ENCODE results near the gene WARS2.

Gene WARS2

DNA sequence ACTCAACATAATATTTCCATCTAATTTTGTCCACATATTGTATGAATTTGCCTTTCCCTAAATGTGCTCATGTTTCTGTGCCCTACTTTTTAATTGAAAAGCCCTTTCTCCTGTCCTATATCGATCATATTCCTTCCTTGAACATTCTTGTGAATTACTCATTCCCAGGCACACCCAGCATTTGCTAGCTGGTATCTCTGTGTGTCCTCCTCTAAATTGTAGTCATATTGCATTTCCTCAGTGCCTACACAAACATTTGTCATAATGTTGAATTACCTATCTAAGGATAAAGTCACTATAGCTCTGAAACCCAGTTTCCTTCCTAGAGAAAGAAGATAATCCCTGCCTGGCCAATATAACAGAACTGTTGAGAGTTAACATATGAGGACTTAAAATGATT is 112.7 kb downstream of the WARS2 start:
- no peak for DNase-seq (ENCODE audit: low read depth, low spot score)

DNA sequence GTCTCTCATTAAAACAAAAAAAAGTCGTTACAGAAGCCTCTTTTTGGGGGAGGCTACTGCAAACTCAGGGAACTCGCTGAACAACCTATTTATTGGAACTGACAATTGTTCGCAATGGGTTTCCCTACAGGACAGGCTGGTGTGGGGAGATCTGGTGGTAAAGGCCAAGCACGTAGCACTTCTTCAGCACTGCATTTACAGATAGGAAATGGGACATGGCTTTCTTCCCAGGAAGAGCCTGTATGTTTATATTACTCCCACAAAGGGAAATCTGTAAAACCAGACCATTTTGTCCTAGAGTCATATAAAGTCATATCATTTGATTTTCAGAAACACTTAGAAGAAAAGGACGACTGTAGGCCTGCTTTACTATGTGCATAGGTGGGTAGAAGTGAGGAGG is 113.5 kb downstream of the WARS2 start:
- DNase-seq (ENCODE audit: low read depth, low spot score), result no peak

DNA sequence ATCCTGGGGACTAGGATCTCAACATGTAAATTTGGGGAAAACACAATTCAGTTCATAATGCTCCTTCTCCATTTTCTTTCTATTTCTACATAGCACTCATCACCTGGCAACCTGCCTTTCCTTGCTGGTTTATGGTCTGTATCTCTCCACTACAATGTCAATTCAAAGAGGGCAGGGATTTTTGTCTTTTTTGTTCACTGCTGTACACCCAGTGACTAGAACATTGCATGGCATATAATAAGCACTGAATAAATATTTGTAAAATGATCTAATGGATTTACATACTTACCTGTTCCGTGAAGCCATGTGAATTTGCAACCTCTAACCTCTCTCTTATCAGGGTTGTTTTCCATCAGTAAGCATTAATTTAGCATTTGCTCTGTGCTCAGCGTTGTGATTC is 124.9 kb downstream of the WARS2 start:
- no peak for DNase-seq (ENCODE audit: low read depth, low spot score)

DNA sequence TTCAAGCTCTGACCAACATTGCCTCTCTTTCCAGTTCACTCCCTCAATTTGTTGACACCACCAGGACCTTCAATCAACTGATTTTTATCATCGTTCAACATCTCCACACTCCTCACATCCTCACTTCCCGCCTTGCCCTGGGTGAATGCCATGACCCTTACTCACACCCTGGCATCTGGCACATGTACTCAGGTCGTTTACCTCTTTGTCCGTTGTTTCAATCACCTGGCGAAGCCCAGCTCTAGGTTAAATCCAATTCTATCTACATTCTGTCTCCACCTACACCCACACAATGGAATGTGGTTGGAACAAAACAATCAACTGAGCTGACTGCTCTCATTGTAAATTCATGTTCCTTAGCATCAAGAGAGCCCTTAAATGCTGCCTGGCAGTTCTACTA is 128.1 kb downstream of the WARS2 start:
- no peak for DNase-seq (ENCODE audit: low read depth, low spot score)

DNA sequence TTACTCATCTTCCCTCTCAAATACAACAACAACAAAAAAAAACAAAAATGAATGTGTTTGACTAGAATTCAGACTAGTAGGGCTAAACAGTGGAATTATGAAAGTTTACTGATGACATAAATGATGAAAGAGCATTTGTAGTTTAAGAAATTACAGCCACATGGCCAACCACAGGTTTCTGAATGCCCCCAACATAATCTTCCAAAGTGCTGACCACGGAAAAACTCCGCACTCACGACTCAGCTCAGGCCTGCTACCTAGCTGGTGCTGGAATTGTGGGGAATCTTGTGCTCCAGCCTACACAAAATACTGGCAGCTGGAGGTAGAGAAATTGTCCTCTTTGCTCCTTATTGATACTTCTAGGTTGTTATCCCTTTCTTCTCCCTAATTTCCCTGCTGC is 128.7 kb downstream of the WARS2 start:
- DNase-seq (ENCODE audit: low read depth, low spot score), result no peak

DNA sequence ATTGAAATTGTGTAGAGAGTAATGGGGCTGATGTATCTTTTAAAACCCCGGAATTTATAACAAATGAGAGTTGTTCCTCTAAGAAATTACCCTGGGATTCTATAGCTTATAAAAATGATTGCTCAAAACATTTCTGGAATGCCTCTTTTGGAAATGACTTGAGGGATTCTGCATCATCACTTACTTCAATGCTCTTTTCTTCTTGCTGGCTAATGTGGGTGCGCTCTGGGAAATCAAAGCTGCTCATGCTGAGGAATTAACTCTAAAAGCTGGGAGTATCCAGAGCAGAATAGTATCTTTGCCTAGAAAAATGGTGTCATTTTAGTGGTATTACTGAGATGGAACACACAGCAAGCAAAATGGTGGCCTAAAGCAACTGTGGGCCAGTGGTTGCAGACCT is 129.3 kb downstream of the WARS2 start:
- no peak for DNase-seq (ENCODE audit: low read depth, low spot score)

DNA sequence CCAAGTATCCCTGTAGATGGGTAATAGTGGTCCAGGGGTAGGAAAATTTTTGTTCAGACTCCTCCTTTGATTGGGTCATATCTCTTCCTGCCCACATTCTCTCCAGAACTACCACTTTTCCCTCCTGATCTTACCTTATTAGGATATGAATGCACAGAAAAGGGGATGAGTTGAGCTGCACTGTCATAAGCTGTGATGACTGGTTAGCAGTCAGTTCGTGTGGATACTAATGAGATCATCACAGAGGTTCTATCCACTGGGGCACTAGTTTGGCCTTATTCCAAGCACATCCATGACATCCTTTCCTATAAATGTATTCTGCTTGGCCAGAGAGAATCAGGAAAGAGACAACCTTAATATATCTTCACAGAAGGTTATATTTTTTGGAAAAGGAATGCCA is 130.3 kb downstream of the WARS2 start:
- no peak for DNase-seq (ENCODE audit: low read depth, low spot score)

DNA sequence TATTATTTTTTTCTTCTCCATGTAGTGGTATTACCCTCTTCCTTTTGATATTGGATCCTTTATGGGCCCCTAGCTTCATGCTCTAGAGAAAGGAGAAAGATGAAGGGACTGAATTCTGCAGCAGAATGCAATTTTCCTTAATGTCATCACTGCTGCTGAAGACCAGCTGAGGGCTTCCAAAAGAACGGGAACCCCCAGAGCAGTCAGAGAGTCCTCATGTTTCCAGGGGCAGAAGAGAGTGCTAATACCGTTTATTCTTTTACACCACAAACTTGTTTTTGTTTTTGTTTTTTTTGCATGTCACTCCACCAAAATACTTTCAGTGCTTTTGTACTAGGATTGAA is 131.2 kb downstream of the WARS2 start:
- DNase-seq (ENCODE audit: low read depth, low spot score), result no peak

DNA sequence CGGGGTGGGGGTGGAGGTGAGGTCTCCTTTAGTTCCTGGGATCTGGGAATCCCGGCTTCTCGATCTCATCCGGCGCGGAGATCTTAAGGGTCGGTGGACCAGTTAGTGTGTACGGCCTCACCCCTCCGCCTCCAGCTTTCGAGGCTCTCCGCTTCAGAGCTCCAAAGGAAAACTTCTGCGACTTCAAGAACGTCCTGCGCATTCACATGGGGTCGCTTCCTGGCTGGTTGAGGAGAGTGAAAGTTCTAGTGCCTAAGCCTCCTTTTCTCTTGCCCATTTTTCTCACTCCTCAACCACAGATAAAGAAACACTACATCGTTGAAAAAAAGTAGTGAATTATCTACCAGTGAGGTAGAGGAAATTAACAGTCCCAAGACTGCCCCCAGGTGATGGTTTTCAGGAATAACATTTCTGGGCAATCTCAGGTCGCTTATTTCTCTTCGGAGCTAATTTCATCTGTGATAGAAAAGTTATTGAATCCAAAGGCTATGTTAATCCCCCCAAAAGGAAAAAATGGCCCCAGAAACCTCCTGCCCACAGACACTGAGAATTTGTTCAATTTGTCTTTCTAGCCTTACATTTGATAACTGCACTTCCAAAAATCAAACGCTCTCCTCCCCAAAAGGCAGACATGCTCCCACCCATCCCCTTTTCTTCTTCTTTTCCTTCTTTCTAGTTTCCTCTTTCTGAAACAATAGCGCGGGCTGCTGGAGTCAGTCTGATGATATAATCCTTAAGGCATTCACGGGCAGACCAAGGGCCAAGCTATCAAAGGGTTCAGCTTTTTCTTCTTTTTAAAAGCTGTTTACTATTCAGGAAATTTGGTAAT is 131.8 kb downstream of the WARS2 start:
- DNase-seq (ENCODE audit: low read depth, low spot score), result no peak

DNA sequence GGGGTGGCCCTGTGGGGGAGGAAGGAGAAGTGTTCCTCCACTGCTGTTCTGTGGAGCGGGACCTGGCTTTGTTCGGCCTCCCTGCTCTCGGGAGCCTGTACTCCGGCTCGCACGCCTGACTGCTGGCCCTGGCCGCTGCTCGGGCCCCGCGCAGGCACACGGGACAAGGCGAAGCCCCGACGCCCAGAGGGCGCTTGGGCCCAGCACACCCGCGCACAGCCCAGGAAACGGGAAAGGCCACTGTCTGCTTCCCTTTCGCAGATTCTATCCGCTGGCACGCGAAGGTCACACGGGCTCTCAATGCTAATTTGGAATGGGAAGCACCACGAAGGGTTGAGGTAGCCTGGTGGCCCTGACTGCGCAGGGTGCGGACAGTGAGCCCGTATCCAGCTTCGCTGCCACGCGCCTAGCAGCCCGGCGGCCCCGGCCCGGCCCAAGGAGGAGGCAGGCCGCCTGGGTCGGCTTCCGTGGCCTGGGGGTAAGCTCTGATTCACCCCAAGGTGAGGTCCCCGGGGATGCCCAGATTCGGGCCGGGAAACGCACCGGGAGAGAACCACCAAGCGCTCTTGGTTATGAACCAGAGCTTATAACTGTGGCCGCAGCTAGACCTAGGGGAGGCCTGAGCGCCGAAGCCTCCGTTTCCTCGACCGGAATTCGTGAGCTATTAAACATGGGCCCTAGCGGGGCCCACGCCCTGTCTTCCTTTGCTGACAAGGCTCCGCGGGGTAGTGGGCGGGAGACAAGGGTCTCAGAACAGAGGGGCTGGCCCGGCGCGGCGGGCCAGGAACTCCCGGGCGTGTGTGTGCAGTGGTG is 132.6 kb downstream of the WARS2 start:
- DNase-seq (ENCODE audit: low read depth, low spot score), result no peak

DNA sequence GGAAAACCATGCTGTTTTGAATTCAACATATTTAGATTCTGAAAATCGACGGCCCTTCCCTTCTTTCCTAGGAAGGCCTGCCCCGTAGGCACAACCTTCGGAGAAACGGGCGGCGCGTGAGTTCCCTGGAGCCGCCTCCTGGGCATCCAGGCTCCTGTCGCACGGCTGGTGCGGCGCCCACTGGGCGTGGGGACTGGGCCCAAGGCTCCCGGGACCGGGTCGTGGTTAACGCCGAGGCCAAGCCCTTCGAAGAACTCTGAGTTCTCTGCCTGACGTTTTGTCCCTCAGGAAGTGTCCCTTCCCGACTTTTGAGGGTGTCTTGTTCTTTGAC is 133.1 kb downstream of the WARS2 start:
- DNase-seq (ENCODE audit: low read depth, low spot score), result no peak

DNA sequence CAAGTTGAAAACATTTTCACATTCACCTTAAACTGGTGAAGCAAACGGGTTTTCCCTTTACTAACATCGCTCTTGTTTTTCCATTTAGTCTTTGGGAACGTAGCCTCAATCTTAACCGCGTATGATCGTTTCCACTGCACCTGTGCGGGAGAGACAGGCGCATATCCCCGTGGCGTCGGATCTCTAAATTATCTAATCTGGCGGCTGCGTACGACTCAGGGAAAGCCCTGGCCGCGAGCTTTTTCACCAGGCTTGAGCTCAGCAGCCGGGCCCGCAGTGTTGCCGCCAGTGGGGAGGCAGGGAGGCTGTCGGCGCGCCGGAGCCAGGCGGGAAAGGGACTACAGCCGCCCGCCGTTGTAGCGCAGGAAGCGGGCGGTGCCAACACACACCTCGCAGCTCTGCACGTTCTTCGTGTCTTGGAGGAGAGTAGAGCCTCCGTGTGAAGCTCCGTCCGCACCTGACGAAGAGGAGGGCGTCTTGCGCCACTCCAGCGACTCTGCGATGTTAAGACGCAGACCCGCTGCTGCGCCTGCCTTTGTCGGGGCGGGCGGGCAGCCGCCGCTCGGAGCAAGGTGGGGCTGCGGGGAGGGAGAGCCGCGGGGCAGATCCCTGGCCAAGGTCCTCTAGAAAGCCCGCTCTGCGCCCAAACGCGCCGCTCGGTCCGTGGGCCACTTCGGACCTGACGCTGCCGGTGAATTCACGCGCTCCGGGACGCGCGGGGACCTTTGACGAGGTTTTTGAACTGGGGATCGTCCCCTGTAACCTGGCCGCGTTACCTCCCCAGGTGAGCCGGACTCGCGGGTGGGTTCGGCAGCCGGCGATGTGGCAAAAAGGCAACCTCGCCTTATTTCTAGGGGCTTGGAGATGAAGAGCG is 133.8 kb downstream of the WARS2 start:
- DNase-seq (ENCODE audit: low read depth, low spot score), result no peak

DNA sequence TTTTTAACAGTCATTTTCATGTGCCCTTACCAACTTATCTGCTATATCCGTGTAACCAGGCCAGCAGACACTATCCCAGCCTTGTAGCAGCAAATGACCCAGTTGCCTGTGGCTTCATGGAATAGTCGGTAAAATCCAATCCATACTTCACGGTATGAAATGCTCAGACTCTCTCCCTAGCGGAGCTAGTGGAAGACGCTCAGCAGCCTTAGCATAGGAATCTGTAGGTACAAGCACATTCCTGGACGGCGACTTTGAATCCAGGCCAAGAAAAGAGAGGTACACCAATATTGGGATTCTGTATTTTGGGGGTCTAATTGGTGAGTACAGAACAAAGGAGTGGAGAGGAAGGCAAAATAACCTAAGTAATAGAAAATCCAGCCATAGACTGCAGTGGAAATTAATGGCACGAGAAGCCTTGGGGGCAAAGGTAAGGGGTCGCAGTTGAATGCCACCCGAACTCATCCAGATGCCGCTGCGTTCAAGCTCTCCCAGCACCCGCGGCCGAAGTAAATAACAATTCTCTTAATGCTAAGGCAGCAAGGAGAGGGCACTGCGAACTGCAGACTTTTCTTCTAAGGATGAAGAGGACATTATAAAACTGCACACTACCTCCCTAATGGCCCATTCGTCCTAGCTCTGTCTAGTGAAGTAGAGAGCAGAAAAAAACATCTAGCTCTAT is 134.6 kb downstream of the WARS2 start:
- no peak for DNase-seq (ENCODE audit: low read depth, low spot score)

DNA sequence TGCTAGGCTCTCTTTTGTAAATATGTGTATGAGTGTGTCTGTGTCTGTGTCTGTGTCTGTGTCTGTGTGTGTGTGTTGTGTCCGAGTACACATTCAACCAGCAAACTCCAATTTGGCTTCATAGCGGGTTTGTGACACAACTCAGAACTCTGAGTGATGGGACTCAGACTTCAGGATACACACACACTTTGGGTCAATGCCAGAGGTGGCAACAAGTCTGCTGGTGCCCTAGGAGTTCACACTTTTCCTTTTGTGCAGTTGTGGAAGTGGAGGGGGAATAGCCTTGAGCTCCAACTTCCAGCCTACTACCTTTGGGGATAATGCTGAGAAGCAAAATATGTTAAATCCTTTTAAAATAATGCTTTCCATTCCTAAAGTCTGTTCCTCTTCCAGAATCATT is 135.7 kb downstream of the WARS2 start:
- no peak for DNase-seq (ENCODE audit: low read depth, low spot score)

DNA sequence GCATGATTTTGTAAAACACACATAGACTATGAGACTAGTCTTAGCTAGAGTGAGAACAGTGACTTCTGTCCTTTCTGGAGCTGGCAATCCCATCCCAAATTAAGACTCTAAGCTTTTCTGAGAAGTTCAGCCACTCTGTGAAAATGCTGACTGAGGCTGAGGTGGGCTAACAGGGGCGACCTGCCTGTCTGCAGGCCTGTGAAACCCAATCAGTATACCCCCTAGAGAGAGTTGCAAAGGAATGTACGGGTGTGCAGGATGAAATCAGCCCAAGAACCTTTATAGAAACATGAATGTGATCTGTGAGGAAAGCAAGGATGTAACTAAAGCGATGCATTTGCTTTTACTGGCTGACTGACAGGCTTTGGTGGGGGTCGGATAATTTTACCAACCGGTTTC is 136.3 kb downstream of the WARS2 start:
- DNase-seq (ENCODE audit: low read depth, low spot score), result no peak

DNA sequence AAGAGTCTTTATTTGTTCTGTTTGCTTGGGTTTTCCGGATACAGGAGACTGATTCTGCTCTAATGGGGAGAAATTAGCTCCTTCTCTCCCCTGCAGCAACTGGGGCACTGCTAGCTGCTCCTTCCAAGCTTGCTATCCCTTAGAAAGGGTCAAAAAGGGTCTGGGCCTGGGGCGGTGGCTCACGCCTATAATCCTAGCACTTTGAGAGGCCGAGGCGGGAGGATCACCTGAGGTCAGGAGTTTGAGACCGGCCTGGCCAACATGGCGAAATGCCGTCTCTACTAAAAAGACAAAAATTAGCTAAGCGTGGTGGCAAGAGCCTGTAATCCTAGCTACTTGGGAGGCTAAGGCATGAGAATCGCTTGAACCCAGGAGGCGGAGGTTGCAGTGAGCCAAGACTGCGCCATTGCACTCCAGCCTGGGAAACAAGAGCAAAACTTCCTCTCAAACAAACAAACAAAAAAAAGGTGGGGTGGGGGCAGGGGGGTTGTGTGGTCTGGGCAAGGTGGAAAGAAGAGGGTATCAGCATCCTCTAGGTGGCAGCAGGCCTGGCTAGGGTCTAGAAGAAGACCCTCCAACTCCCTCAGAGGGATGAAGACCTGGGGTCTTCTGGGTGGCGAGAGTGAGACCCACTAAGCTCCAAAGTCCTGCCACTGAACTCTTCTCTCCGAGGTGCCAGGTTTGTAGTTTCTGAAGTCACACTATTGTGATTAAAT is 136.9 kb downstream of the WARS2 start:
- no peak for DNase-seq (ENCODE audit: low read depth, low spot score)

DNA sequence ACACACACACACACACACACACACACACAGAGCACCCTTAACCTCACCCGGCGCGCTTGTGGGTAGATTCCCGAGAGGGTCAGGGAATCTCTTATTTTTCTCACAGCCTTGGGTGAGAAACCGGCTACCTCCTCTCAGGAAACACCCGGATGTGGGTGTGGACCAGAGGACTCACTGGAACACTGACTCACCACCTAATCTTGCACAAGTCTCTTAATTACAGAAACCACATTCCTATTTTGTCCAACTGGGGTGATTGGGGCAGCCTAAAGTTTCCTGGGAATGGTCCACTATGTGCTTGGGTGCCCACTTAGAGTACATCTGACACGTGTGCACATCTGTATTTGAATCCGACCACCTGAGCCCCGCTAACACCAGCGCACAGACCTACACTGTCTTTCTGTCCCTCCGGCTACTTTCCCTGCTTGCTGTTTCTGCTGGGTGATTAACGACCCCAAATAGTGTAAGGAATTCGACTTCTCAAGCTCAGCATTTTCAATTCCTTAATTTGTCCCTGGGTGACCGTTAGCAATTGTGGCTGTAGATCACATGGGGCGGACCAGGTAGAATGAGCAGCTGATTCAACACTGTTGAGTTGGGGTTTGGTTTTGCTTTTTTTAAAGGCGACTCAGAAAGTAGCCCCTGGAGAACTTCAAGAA is 138.3 kb downstream of the WARS2 start:
- DNase-seq (ENCODE audit: low read depth, low spot score), result no peak

DNA sequence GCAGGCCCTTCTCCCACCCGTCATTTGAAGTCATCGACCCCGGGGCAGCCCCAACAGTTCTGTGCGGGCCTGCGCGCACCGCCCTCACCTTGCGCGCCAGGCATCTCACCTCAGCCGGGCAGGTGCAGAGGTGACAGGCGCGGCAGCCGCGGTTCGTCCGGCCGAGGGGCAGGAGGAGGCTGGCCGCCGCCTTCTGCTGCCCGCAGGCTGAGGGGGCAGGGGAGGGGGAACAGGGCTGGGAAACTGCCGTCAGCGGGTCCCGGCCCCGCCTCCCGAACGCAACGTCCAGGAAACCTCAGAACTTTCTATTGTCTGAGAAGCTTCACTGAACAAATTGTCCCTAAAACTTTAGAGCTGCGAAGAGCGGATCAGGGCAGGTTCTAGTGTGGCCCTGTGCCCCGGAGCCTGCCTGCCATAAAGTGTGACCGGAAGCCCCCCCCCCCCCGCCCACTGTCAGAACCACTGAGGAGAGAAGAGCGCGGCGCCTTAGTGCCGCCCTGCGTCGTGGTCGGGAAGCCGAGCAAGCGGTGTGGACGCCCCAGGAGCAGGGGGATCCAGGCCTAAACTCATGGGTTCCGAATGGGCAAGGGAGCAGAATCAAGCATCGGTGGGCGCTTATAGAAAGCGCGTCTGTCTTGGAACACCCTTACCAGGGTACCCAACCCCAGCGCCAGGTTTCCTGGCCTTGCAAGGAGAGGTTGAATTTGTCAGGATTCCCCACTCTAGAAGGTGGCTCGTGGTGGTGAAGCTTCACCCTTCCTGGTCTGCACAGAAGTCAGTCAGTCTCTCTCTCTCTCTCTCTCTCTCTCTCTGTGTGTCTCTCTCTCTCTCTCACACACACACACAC is 139.0 kb downstream of the WARS2 start:
- DNase-seq (ENCODE audit: low read depth, low spot score), result no peak

DNA sequence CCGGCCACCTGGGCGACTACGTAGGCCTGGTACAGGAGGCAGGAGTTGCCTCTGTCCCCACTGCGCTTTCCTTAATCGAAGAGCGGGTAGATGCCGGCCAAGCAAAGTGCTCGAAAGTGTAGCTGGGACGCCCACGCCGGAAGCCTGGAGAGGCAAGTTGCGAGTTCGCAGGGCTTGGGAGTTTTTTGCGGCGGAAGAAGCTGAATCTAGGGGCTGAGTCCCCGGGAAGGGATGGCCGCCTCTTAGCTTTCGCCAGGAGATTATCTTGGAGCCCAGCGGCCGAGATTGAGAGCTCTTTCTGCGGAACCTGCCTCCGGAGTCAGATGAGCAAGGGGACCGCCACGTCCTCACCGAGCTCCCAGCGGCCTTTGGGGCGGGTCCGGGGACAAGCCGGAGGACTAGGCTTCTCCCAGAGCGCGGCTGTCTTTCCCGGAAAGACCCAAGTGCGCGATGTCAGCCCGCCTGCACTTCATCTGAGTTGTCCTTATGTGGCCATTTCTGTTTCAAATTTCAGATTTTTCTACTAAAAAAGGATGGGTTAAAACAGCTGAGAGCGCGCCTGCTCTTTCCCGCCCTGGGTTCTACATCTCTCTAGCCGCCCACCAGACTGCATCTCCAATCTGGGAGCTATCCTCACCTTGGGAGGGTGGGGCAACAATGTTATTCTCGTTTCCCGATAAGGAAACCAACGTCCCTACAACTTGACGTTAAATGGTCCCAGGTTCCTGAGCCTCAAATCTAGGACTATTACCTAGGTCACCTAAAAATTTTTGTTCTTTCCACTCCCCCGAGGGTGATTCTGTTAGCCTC is 139.9 kb downstream of the WARS2 start:
- DNase-seq (ENCODE audit: low read depth, low spot score), result no peak
